Amniotic stem cell (primary cell): Measurements from ENCODE around the gene ST8SIA6.
A peak's percentile ranks its signal among the peaks of the same experiment; 100 is the strongest.

ENCODE experiments used
- DNase-seq: peaks from one replicate; lab custom pipeline; 2025; lab: John Stamatoyannopoulos, UW

ST8SIA6 gene

GRCh38 chr10:17385066-17385465 lies 69.3 kb downstream of the ST8SIA6 start:
- DNase-seq = no peak

GRCh38 chr10:17383801-17384555 lies 70.4 kb downstream of the ST8SIA6 start:
- no peak for DNase-seq

- DNase-seq = no peak
Measured at GRCh38 chr10:17381502-17382142, 72.8 kb downstream of the ST8SIA6 start.

- no peak for DNase-seq
Measured at GRCh38 chr10:17380888-17381287, 73.5 kb downstream of the ST8SIA6 start.

- no peak for DNase-seq
Measured at GRCh38 chr10:17380016-17380415, 74.4 kb downstream of the ST8SIA6 start.

- no peak for DNase-seq
Measured at GRCh38 chr10:17379151-17379690, 75.2 kb downstream of the ST8SIA6 start.

GRCh38 chr10:17375936-17376584 lies 78.3 kb downstream of the ST8SIA6 start:
- no peak for DNase-seq

GRCh38 chr10:17368708-17369272 lies 85.6 kb downstream of the ST8SIA6 start:
- DNase-seq = no peak

GRCh38 chr10:17366705-17367104 lies 87.7 kb downstream of the ST8SIA6 start:
- DNase-seq = no peak

GRCh38 chr10:17365402-17365801 lies 89.0 kb downstream of the ST8SIA6 start:
- DNase-seq = no peak

GRCh38 chr10:17358461-17358860 lies 95.9 kb downstream of the ST8SIA6 start:
- no peak for DNase-seq

- DNase-seq = no peak
Measured at GRCh38 chr10:17357781-17358180, 96.6 kb downstream of the ST8SIA6 start.

GRCh38 chr10:17356820-17357219 lies 97.6 kb downstream of the ST8SIA6 start:
- DNase-seq = no peak

GRCh38 chr10:17354781-17355180 lies 99.6 kb downstream of the ST8SIA6 start:
- no peak for DNase-seq

GRCh38 chr10:17353568-17354300 lies 100.7 kb downstream of the ST8SIA6 start:
- DNase-seq = no peak

- DNase-seq = no peak
Measured at GRCh38 chr10:17352583-17352982, 101.8 kb downstream of the ST8SIA6 start.

GRCh38 chr10:17351506-17351905 lies 102.9 kb downstream of the ST8SIA6 start:
- no peak for DNase-seq

GRCh38 chr10:17349717-17350116 lies 104.7 kb downstream of the ST8SIA6 start:
- DNase-seq = no peak

GRCh38 chr10:17348501-17349349 lies 105.7 kb downstream of the ST8SIA6 start:
- DNase-seq = peak; percentile 83

- no peak for DNase-seq
Measured at GRCh38 chr10:17348011-17348500, 106.3 kb downstream of the ST8SIA6 start.

GRCh38 chr10:17344206-17344605 lies 110.2 kb downstream of the ST8SIA6 start:
- no peak for DNase-seq
